Stomach (tissue), 9 donors: ENCODE data around the gene FAM98B. TPM values are rescaled to one million over a fixed set of nuclear protein-coding genes. Genes with fewer than 3 reads are reported as not detected.

Source experiments
- DNase-seq, 2 donors: peaks; one replicate each; pipeline versions ENCODE4 v3.0.0 to v3.0.0-alpha.2; 2013 to 2019
- H3K27ac ChIP-seq, 5 donors: fragments of 200-600 bp in 4 of 5; sonication (generic) in 4 of 5; one replicate each; pipeline ENCODE4 v1.5.1; 2013 to 2019; ENCODE audit warnings: mild to moderate bottlenecking in 1 of 5, moderate library complexity in 1 of 5
- H3K27me3 ChIP-seq, 3 donors: fragments of 200-600 bp; sonication (generic); one replicate each; pipeline ENCODE4 v1.5.1; 2017 to 2019; ENCODE audit warnings: mixed run types in 1 of 3
- H3K36me3 ChIP-seq, 4 donors: fragments of 200-600 bp; sonication (generic); 1 replicate in 3 of 4; 2 replicates in 1 of 4; pipeline ENCODE4 v1.5.1; 2016 to 2019
- H3K4me1 ChIP-seq, 4 donors: fragments of 200-600 bp; sonication (generic); one replicate each; pipeline ENCODE4 v1.5.1; 2016 to 2019
- H3K4me3 ChIP-seq, 4 donors: fragments of 200-600 bp; sonication (generic) in 3 of 4; one replicate each; pipeline ENCODE4 v1.5.1; 2016 to 2019; ENCODE audit warnings: mild to moderate bottlenecking in 1 of 4
- H3K9me3 ChIP-seq, 4 donors: fragments of 200-600 bp; sonication (generic); one replicate each; pipeline ENCODE4 v1.5.1; 2016 to 2019
- CTCF ChIP-seq, 7 experiments: fragments of 450-650 bp in 4 of 7; fragments of 200-600 bp in 3 of 7; sonication (generic) in 3 of 7; IDR thresholded peaks; one replicate each; pipeline ENCODE4 v1.5.1; 2016 to 2019; ENCODE audit warnings: antibody characterized with exemption in 7 of 7, control low read depth in 2 of 7, mild to moderate bottlenecking in 1 of 7
- EP300 ChIP-seq: sonication (generic); formaldehyde crosslinking; IDR thresholded peaks from one replicate; pipeline ENCODE4 v1.6.1; 2017; ENCODE audit warnings: antibody characterized with exemption
- POLR2A ChIP-seq, 4 donors: fragments of 450-650 bp; IDR thresholded peaks; one replicate each; pipeline ENCODE4 v1.6.1; 2016; ENCODE audit warnings: antibody characterized with exemption in 4 of 4, control low read depth in 2 of 4, mild to moderate bottlenecking in 1 of 4, moderate library complexity in 1 of 4
- POLR2AphosphoS5 ChIP-seq, 3 donors: sonication (generic); formaldehyde crosslinking; IDR thresholded peaks; one replicate each; pipeline ENCODE4 v1.6.1; 2016; ENCODE audit warnings: antibody characterized with exemption in 3 of 3
- WGBS, 5 donors: extraction: QIAGEN DNeasy Blood & Tissue Kit in 3 of 5; methylation state at CpG; one replicate each; pipeline versions ENCODE4 v1.1.5 to v1.1.7; 2013 to 2018; 5-methylcytosine and 5-hydroxymethylcytosine counted together
- intact Hi-C: fragments of 100-400 bp; cut with DNase I; formaldehyde crosslinking; loops from one replicate; pipeline ENCODE4 v1.15.1; 2023; ENCODE audit warnings: low total_unique reads
- polyA plus RNA-seq, 3 donors: library from polyadenylated mRNA; stranded (reverse); fragments of 200-250 nt; gene quantifications; one replicate each; pipeline ENCODE4 v1.2.3, GENCODE V29; 2013
- total RNA-seq, 5 donors: library from RNA; depleted of rRNA; stranded (reverse); fragments of >200 nt; gene quantifications; one replicate each; pipeline versions ENCODE4 v1.1.0 to v1.2.3, GENCODE V29; 2014 to 2016
- donor health status: healthy with polysubstance abuse.
- donor health status: Bipolar disorder and iron deficiency.
- donor health status: healthy.

The FAM98B gene
- total and polyA plus RNA-seq, 8 donors, result 1.7 to 61.3 (median 8.7) TPM

DNA sequence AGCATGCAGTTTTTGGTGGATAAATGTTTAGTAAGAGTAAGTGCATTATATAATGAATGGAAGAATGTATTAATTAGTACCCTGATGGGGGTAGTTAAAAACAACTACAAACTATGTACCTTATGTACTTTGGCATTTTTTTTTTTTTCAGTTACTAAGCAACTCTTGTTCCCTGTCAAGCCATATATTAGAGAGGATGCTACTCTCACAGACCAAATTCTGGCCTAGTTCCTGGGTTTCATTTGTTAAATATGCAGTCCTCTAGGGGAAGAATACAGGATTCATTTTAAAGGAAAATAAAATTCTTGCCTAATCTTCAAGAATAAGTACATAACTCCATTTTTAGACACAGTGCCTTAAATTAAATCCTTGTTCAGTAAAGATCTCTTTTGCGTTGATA lies 16.9 kb downstream of the FAM98B start:
- Histone ChIP-seq H3K36me3 (peaks cover 0 to 62% (median 38%) of the 10 kb centered on the region in 4 donors), H3K4me1 (no peaks in the 10 kb centered on the region), H3K9me3 (no peaks in the 10 kb centered on the region), H3K27me3 (no peaks in the 10 kb centered on the region), H3K27ac (no peak overlapping the region), H3K4me3 (no peak overlapping the region)
- WGBS, 5 donors, result 91 to 97% (median 95%) methylated on average over 1 of the region's 1 CpG
- peak in 1 of 2 donors; percentile 24 for DNase-seq
- TF ChIP-seq CTCF (IDR thresholded peaks at IDR 0.05), result no peak
- no peak for TF ChIP-seq EP300
- TF ChIP-seq POLR2A (IDR thresholded peaks at IDR 0.05), result no peak
- no peak for TF ChIP-seq POLR2AphosphoS5 (IDR thresholded peaks at IDR 0.05)
- intact Hi-C loops, result no loop called here

- TF ChIP-seq CTCF (IDR thresholded peaks at IDR 0.05), result no peak
- TF ChIP-seq EP300, result no peak
- no peak for TF ChIP-seq POLR2AphosphoS5 (IDR thresholded peaks at IDR 0.05)
- peaks cover 0 to 67% (median 47%) of the 10 kb centered on the region in 4 donors for H3K36me3 ChIP-seq
- no peak overlapping the region for H3K4me3 ChIP-seq
- intact Hi-C loops, result no loop called here
- H3K4me1 ChIP-seq, result no peaks in the 10 kb centered on the region
- H3K27me3 ChIP-seq, result no peaks in the 10 kb centered on the region
- H3K9me3 ChIP-seq, result no peaks in the 10 kb centered on the region
- WGBS, 5 donors, result 89 to 97% (median 90%) methylated on average over 2 of the region's 2 CpGs
- DNase-seq, result no peak
- no peak overlapping the region for H3K27ac ChIP-seq
Measured at GRCh38 chr15:38471974-38472373, 18.0 kb downstream of the FAM98B start.

DNA sequence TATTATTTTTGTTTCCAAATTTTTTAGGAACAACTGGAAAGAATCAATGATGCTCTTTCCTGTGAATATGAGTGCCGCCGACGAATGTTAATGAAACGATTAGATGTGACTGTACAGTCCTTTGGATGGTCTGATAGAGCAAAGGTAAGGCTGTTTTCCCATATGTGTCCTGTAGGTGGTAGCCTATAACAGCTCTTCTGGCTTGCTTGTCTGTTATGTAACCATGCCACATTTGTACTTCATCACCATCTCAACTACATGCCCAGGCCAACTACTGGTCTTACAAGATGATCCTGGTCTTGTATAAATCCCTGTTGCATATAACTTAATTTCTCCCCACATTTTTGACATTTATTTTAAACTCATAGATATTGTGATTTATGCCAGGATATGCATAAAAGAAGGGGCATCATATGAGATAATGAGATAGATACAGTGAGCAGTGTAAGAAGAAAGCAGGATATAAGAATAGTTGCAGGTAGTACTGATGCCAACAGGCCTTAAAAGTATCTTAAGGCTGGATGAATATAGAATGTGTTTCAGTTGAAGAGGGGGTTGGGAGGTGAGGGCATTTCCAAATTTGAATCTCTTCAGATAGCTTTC lies 20.3 kb downstream of the FAM98B start:
- DNase-seq, result peak in 1 of 2 donors; percentile 84

DNA sequence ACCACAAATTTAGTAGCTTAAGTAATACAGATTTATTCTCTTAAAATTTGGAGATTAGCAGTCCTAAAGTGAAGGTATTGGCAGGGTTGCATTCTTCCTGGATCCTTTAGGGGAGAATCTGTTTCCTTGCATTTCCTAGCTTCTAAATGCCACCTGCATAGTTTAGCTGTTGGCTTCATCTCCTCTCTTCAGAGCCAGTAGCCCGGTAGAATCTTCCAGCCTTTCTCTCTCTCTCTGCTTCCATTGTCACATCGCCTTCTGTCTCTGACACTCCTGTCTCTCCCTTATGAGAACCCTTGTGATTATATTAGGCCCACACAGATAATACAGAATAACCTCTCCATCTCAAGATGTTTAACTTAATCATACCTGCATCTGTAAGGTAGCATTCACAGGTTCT lies 21.4 kb downstream of the FAM98B start:
- DNase-seq, result no peak
- Histone ChIP-seq H3K27ac (no peak overlapping the region), H3K36me3 (peaks cover 0 to 73% (median 57%) of the 10 kb centered on the region in 4 donors), H3K9me3 (no peaks in the 10 kb centered on the region), H3K4me1 (no peaks in the 10 kb centered on the region), H3K4me3 (no peak overlapping the region), H3K27me3 (no peaks in the 10 kb centered on the region)
- 91 to 98% (median 97%) methylated on average over 2 of the region's 2 CpGs for WGBS, 5 donors
- intact Hi-C loops, result no loop called here
- no peak for TF ChIP-seq CTCF (IDR thresholded peaks at IDR 0.05)

More for the DNA sequence above, 20.3 kb downstream of the FAM98B start:
- Histone ChIP-seq H3K36me3 (peaks cover 0 to 77% (median 58%) of the 10 kb centered on the region in 4 donors), H3K9me3 (no peaks in the 10 kb centered on the region), H3K27me3 (no peaks in the 10 kb centered on the region), H3K27ac (no peak overlapping the region), H3K4me1 (no peaks in the 10 kb centered on the region), H3K4me3 (no peak overlapping the region)
- peak in 1 of 3 donors; percentile 15 for TF ChIP-seq POLR2AphosphoS5 (IDR thresholded peaks at IDR 0.05)
- TF ChIP-seq POLR2A (IDR thresholded peaks at IDR 0.05), result no peak
- TF ChIP-seq CTCF (IDR thresholded peaks at IDR 0.05), result peak in 5 of 7 experiments; percentile 33 to 65 (median 51)
- WGBS, 5 donors, result 45 to 69% (median 60%) methylated on average over 4 of the region's 4 CpGs
- intact Hi-C loops, result no loop called here
